Activated CD8-positive, alpha-beta T cell treated with anti-CD3 and anti-CD28 coated beads for 36 hours (primary cell): Measurements from ENCODE around the gene SOCS4. TPM values are rescaled to one million over a fixed set of nuclear protein-coding genes. Genes with fewer than 3 reads are reported as not detected.

Experiments used
- ATAC-seq: fragments of 200-7000 bp; cut with Tn5 transposase; one replicate; pipeline ENCODE4 v1.10.0; 2021; ENCODE audit warnings: mild to moderate bottlenecking, moderate library complexity
- CTCF ChIA-PET: fragments of 350-600 bp; sonication (Branson Sonifier 250); formaldehyde crosslinking; loops from one replicate; lab custom pipeline; 2021; ENCODE audit warnings: antibody characterized with exemption; lab: Charles Lee
- POLR2A ChIA-PET: fragments of 350-600 bp; sonication (Branson Sonifier 250); formaldehyde crosslinking; loops from one replicate; lab custom pipeline; 2021; ENCODE audit warnings: antibody characterized with exemption; lab: Charles Lee
- DNase-seq: peaks from one replicate; pipeline ENCODE4 v3.0.0-alpha.2; 2020
- H3K27ac Mint-ChIP-seq: one replicate; pipeline ENCODE4 v1.8.0; 2021; ENCODE audit warnings: mild to moderate bottlenecking, mixed read lengths
- H3K27me3 Mint-ChIP-seq: one replicate; pipeline ENCODE4 v1.8.0; 2021; ENCODE audit warnings: mixed read lengths
- H3K36me3 Mint-ChIP-seq: one replicate; pipeline ENCODE4 v1.8.0; 2021; ENCODE audit warnings: low read depth, mixed read lengths
- H3K4me1 Mint-ChIP-seq: one replicate; pipeline ENCODE4 v1.8.0; 2021; ENCODE audit warnings: low read depth, mixed read lengths
- H3K4me3 Mint-ChIP-seq: one replicate; pipeline ENCODE4 v1.8.0; 2021; ENCODE audit warnings: mild to moderate bottlenecking, moderate library complexity, mixed read lengths
- H3K9me3 Mint-ChIP-seq: one replicate; pipeline ENCODE4 v1.8.0; 2021; ENCODE audit warnings: mixed read lengths
- intact Hi-C: fragments of 100-400 bp; cut with micrococcal nuclease; formaldehyde crosslinking; loops from one replicate; pipeline ENCODE4 v1.10.0; 2022
- total RNA-seq, 2 experiments: library from RNA; stranded (reverse); gene quantifications; one replicate each; pipeline ENCODE4 v1.2.3, GENCODE V29; 2021
- TF ChIP-seq, protein P1 (sequence below): fragments of 200-600 bp; IDR thresholded peaks from one replicate; pipeline ENCODE4 v1.8.0; 2022; ENCODE audit warnings: antibody characterized with exemption, mild to moderate bottlenecking

SOCS4 gene
- total RNA-seq, 2 experiments from 2014 or later = 19.8 to 20.8 TPM

DNA sequence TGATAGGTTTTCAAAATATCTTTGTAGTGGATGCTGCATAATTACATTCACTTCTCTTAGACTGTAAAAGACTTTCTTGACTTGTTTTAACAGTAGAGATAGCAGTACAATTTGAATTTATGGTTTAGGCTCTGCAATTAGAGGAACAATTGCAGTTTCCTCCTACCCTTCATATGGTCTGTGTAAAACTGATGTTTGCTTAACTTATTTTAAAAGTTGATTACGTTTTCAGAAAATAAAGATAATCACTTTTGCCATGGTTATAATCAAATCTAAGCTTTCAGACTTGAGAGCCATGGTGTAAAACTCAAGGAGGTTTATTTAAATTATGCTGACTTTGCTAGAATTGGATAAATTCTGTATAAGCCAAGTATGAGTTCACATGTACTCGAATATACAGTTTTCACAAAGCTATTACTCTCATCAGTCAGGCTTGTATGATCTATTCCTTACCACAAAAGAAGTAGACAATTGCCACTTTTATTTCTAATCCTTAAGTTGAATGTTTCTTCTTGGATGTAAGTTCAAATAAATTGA lies 21.9 kb downstream of the SOCS4 start:
- Mint-ChIP-seq H3K27me3 (no peaks in the 10 kb centered on the region), H3K4me3 (no peak overlapping the region), H3K27ac (no peak overlapping the region), H3K36me3 (peaks cover 20% of the 10 kb centered on the region), H3K9me3 (no peaks in the 10 kb centered on the region), H3K4me1 (peaks cover 34% of the 10 kb centered on the region)
- DNase-seq = no peak
- no peak for ATAC-seq
- ChIA-PET CTCF (interaction anchor here (0.9 kb wide), 1 partner anchor 17 kb away, joined by 3 read pairs; no protein-coding TSS in a partner anchor), POLR2A (interaction anchor here (1.6 kb wide), 1 partner anchor 22 kb away, joined by 5 read pairs; the partner anchor contains the start of genes SOCS4 and WDHD1)
- intact Hi-C loops = no loop called here
- TF ChIP-seq, protein P1, sequence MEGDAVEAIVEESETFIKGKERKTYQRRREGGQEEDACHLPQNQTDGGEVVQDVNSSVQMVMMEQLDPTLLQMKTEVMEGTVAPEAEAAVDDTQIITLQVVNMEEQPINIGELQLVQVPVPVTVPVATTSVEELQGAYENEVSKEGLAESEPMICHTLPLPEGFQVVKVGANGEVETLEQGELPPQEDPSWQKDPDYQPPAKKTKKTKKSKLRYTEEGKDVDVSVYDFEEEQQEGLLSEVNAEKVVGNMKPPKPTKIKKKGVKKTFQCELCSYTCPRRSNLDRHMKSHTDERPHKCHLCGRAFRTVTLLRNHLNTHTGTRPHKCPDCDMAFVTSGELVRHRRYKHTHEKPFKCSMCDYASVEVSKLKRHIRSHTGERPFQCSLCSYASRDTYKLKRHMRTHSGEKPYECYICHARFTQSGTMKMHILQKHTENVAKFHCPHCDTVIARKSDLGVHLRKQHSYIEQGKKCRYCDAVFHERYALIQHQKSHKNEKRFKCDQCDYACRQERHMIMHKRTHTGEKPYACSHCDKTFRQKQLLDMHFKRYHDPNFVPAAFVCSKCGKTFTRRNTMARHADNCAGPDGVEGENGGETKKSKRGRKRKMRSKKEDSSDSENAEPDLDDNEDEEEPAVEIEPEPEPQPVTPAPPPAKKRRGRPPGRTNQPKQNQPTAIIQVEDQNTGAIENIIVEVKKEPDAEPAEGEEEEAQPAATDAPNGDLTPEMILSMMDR = no peak

- CTCF ChIA-PET = interaction anchor here (0.6 to 3.1 kb wide), 25 partner anchors 9 to 395 kb away, joined by 3 to 50 read pairs (median 6); partner anchors contain the start of genes SOCS4 and WDHD1
- intact Hi-C loops = loop anchor here (2.0 kb wide), 1 partner anchor 24 kb away; the partner anchor contains the start of genes SOCS4 and WDHD1
- Mint-ChIP-seq H3K27me3 (no peaks in the 10 kb centered on the region), H3K4me3 (peak overlapping the region; percentile 85), H3K36me3 (peaks cover 29% of the 10 kb centered on the region), H3K27ac (peak overlapping the region; percentile 95), H3K9me3 (no peaks in the 10 kb centered on the region), H3K4me1 (peaks cover 34% of the 10 kb centered on the region)
- POLR2A ChIA-PET = interaction anchor here (0.6 to 3.4 kb wide), 19 partner anchors 9 to 1528 kb away, joined by 3 to 61 read pairs (median 6); partner anchors contain the start of genes DLGAP5, GCH1, LGALS3 and SOCS4
- DNase-seq (no peak), ATAC-seq (peak; percentile 7)
- TF ChIP-seq, protein P1 = no peak
Measured at GRCh38 chr14:55051165-55051422, 24.1 kb downstream of the SOCS4 start.

- H3K4me1 Mint-ChIP-seq = peaks cover 35% of the 10 kb centered on the region
- H3K9me3 Mint-ChIP-seq = no peaks in the 10 kb centered on the region
- DNase-seq (peak; percentile 89), ATAC-seq (peak; percentile 98)
- intact Hi-C loops = loop anchor here (2.0 kb wide), 1 partner anchor 25 kb away; the partner anchor contains the start of genes SOCS4 and WDHD1
- POLR2A ChIA-PET = interaction anchor here (0.6 to 3.4 kb wide), 22 partner anchors 8 to 1528 kb away, joined by 3 to 61 read pairs (median 4); partner anchors contain the start of genes DLGAP5, GCH1, LGALS3 and SOCS4
- peak within 1 kb of the TSS; percentile 85 for H3K4me3 Mint-ChIP-seq
- CTCF ChIA-PET = interaction anchor here (0.6 to 3.1 kb wide), 28 partner anchors 8 to 546 kb away, joined by 3 to 50 read pairs (median 5); partner anchors contain the start of genes SOCS4 and WDHD1
- no peaks in the 10 kb centered on the region for H3K27me3 Mint-ChIP-seq
- H3K36me3 Mint-ChIP-seq = peaks cover 31% of the 10 kb centered on the region
- TF ChIP-seq, protein P1 = peak; percentile 100
- peak within 1 kb of the TSS; percentile 95 for H3K27ac Mint-ChIP-seq
Measured at GRCh38 chr14:55051423-55052268, 24.6 kb downstream of the SOCS4 start, which contains the start of gene MAPK1IP1L. TSS of gene MAPK1IP1L (plus strand) at chr14:55051647. CDS start at chr14:55061684, 10,037 bp downstream.

- Mint-ChIP-seq H3K4me1 (peaks cover 36% of the 10 kb centered on the region), H3K27ac (peak overlapping the region; percentile 88), H3K9me3 (no peaks in the 10 kb centered on the region), H3K4me3 (peak overlapping the region; percentile 85), H3K27me3 (no peaks in the 10 kb centered on the region), H3K36me3 (peaks cover 33% of the 10 kb centered on the region)
- ATAC-seq (no peak), DNase-seq (no peak)
- CTCF ChIA-PET = interaction anchor here (0.6 to 3.1 kb wide), 14 partner anchors 11 to 546 kb away, joined by 3 to 50 read pairs (median 9); partner anchors contain the start of genes SOCS4 and WDHD1
- intact Hi-C loops = no loop called here
- POLR2A ChIA-PET = interaction anchor here (0.5 to 3.4 kb wide), 16 partner anchors 8 to 364 kb away, joined by 3 to 61 read pairs (median 4); partner anchors contain the start of genes DLGAP5, GCH1, SOCS4 and WDHD1
- TF ChIP-seq, protein P1 = no peak
Measured at GRCh38 chr14:55052269-55052930, 25.4 kb downstream of the SOCS4 start.
